ENCODE measurements around the gene SLC44A4.

Gene SLC44A4

DNA sequence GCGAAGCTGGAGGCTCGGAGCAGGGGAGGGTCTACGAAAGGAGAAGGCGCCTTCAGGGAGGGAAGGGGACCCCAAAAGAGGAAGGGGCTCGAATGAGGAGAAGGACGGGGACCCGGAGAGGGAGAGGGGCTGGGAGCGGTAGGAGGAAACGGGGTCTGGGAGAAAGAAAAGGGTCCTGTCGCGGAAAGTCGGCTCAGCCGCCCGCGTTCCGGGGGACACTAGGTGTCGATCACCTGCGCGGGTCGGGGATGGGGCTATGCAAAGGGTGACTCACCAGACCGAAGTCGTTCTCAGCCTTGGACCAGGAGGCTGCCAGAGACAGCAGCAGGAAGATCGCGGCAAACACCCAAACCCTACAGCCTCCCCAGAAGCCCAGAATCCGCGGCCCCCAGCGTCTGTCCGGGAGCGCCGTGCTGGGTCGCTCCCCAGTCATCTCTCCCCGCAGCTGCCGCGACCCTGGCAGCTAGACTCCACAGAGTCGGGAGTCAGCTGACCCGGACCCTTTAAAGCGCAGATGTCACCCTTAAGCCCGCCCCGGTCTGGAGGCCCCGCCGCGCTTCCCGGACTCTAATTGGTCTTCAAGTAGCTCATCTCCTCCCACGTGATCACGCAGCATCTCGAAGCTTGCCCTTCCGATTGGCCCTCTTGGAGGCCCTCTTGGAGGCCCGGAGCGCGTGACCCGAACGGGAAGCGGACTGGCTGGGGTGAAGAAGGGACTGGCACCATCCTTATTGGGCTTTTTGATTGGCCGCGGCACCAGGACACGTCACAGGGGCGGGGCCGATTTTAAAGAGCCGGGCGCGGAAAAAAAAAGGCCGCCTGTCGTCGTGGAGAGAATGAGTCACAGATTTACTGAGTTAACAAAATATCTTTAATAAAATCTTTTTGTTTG is 16.2 kb downstream of the SLC44A4 start, which contains the start of gene NEU1 (continued):
- TF ChIP-seq, protein P1, sequence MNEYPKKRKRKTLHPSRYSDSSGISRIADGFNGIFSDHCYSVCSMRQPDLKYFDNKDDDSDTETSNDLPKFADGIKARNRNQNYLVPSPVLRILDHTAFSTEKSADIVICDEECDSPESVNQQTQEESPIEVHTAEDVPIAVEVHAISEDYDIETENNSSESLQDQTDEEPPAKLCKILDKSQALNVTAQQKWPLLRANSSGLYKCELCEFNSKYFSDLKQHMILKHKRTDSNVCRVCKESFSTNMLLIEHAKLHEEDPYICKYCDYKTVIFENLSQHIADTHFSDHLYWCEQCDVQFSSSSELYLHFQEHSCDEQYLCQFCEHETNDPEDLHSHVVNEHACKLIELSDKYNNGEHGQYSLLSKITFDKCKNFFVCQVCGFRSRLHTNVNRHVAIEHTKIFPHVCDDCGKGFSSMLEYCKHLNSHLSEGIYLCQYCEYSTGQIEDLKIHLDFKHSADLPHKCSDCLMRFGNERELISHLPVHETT (tag by site-specific recombination; IDR thresholded peaks at IDR 0.05), result 0 out of 2 replicates have a peak, but pooled peaks have one; percentile 42
- TF ChIP-seq YY1 (tag by site-specific recombination; IDR thresholded peaks at IDR 0.05) (no peak), ZNF221 (tag by site-specific recombination; IDR thresholded peaks at IDR 0.05; ENCODE audit: borderline replicate concordance) (no peak), ZNF521 (tag by site-specific recombination; IDR thresholded peaks at IDR 0.05) (no peak), KLF8 (tag by site-specific recombination; IDR thresholded peaks at IDR 0.05) (no peak), ZNF2 (tag by site-specific recombination; IDR thresholded peaks at IDR 0.05) (0 out of 2 replicates have a peak, but pooled peaks have one; percentile 23), ZNF121 (tag by site-specific recombination; IDR thresholded peaks at IDR 0.05) (peak; percentile 80; the same call in 1 of the 2 replicates), ZNF324 (tag by site-specific recombination; IDR thresholded peaks at IDR 0.05) (0 out of 2 replicates have a peak, but pooled peaks have one; percentile 34), OSR2 (tag by site-specific recombination; IDR thresholded peaks at IDR 0.05) (no peak), ZNF335 (tag by site-specific recombination; conservative IDR thresholded peaks at IDR 0.05) (no peak), ZNF791 (tag by site-specific recombination; IDR thresholded peaks at IDR 0.05) (no peak), ZXDB (tag by site-specific recombination; IDR thresholded peaks at IDR 0.05) (peak; percentile 82), ZNF610 (tag by site-specific recombination; IDR thresholded peaks at IDR 0.05; ENCODE audit: borderline replicate concordance) (peak; percentile 72; the same call in 1 of the 2 replicates), ZFHX2 (tag by site-specific recombination; conservative IDR thresholded peaks at IDR 0.05) (peak; percentile 19; the same call in 1 of the 2 replicates), GLI4 (tag by site-specific recombination; IDR thresholded peaks at IDR 0.05) (peak; percentile 67; the same call in 1 of the 2 replicates), ZNF596 (tag by site-specific recombination; IDR thresholded peaks at IDR 0.05) (no peak), ZFP69B (tag by site-specific recombination; IDR thresholded peaks at IDR 0.05) (peak; percentile 76), ZNF561 (tag by site-specific recombination; IDR thresholded peaks at IDR 0.05; ENCODE audit: borderline replicate concordance) (peak; percentile 50; the same call in 1 of the 2 replicates)
- TF ChIP-seq, protein P2, sequence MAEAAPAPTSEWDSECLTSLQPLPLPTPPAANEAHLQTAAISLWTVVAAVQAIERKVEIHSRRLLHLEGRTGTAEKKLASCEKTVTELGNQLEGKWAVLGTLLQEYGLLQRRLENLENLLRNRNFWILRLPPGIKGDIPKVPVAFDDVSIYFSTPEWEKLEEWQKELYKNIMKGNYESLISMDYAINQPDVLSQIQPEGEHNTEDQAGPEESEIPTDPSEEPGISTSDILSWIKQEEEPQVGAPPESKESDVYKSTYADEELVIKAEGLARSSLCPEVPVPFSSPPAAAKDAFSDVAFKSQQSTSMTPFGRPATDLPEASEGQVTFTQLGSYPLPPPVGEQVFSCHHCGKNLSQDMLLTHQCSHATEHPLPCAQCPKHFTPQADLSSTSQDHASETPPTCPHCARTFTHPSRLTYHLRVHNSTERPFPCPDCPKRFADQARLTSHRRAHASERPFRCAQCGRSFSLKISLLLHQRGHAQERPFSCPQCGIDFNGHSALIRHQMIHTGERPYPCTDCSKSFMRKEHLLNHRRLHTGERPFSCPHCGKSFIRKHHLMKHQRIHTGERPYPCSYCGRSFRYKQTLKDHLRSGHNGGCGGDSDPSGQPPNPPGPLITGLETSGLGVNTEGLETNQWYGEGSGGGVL (tag by site-specific recombination; IDR thresholded peaks at IDR 0.05), result no peak
- TF ChIP-seq, protein P3, sequence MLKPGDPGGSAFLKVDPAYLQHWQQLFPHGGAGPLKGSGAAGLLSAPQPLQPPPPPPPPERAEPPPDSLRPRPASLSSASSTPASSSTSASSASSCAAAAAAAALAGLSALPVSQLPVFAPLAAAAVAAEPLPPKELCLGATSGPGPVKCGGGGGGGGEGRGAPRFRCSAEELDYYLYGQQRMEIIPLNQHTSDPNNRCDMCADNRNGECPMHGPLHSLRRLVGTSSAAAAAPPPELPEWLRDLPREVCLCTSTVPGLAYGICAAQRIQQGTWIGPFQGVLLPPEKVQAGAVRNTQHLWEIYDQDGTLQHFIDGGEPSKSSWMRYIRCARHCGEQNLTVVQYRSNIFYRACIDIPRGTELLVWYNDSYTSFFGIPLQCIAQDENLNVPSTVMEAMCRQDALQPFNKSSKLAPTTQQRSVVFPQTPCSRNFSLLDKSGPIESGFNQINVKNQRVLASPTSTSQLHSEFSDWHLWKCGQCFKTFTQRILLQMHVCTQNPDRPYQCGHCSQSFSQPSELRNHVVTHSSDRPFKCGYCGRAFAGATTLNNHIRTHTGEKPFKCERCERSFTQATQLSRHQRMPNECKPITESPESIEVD (tag by site-specific recombination; IDR thresholded peaks at IDR 0.05), result no peak
- TF ChIP-seq, protein P4, sequence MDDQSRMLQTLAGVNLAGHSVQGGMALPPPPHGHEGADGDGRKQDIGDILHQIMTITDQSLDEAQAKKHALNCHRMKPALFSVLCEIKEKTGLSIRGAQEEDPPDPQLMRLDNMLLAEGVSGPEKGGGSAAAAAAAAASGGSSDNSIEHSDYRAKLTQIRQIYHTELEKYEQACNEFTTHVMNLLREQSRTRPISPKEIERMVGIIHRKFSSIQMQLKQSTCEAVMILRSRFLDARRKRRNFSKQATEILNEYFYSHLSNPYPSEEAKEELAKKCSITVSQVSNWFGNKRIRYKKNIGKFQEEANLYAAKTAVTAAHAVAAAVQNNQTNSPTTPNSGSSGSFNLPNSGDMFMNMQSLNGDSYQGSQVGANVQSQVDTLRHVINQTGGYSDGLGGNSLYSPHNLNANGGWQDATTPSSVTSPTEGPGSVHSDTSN (CRISPR knock-in tag; IDR thresholded peaks at IDR 0.05), result 0 out of 2 replicates have a peak, but pooled peaks have one; percentile 69
- TF ChIP-seq, protein P5, sequence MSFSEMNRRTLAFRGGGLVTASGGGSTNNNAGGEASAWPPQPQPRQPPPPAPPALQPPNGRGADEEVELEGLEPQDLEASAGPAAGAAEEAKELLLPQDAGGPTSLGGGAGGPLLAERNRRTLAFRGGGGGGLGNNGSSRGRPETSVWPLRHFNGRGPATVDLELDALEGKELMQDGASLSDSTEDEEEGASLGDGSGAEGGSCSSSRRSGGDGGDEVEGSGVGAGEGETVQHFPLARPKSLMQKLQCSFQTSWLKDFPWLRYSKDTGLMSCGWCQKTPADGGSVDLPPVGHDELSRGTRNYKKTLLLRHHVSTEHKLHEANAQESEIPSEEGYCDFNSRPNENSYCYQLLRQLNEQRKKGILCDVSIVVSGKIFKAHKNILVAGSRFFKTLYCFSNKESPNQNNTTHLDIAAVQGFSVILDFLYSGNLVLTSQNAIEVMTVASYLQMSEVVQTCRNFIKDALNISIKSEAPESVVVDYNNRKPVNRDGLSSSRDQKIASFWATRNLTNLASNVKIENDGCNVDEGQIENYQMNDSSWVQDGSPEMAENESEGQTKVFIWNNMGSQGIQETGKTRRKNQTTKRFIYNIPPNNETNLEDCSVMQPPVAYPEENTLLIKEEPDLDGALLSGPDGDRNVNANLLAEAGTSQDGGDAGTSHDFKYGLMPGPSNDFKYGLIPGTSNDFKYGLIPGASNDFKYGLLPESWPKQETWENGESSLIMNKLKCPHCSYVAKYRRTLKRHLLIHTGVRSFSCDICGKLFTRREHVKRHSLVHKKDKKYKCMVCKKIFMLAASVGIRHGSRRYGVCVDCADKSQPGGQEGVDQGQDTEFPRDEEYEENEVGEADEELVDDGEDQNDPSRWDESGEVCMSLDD (tag by site-specific recombination; IDR thresholded peaks at IDR 0.05), result peak; percentile 81
- TF ChIP-seq, protein P6, sequence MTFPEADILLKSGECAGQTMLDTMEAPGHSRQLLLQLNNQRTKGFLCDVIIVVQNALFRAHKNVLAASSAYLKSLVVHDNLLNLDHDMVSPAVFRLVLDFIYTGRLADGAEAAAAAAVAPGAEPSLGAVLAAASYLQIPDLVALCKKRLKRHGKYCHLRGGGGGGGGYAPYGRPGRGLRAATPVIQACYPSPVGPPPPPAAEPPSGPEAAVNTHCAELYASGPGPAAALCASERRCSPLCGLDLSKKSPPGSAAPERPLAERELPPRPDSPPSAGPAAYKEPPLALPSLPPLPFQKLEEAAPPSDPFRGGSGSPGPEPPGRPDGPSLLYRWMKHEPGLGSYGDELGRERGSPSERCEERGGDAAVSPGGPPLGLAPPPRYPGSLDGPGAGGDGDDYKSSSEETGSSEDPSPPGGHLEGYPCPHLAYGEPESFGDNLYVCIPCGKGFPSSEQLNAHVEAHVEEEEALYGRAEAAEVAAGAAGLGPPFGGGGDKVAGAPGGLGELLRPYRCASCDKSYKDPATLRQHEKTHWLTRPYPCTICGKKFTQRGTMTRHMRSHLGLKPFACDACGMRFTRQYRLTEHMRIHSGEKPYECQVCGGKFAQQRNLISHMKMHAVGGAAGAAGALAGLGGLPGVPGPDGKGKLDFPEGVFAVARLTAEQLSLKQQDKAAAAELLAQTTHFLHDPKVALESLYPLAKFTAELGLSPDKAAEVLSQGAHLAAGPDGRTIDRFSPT (tag by site-specific recombination; IDR thresholded peaks at IDR 0.05), result peak; percentile 85; the same call in 1 of the 2 replicates
- TF ChIP-seq, protein P7, sequence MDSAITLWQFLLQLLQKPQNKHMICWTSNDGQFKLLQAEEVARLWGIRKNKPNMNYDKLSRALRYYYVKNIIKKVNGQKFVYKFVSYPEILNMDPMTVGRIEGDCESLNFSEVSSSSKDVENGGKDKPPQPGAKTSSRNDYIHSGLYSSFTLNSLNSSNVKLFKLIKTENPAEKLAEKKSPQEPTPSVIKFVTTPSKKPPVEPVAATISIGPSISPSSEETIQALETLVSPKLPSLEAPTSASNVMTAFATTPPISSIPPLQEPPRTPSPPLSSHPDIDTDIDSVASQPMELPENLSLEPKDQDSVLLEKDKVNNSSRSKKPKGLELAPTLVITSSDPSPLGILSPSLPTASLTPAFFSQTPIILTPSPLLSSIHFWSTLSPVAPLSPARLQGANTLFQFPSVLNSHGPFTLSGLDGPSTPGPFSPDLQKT (IDR thresholded peaks at IDR 0.05; ENCODE audit: borderline replicate concordance, low read depth, low read length), result no peak
- TF ChIP-seq, protein P8, sequence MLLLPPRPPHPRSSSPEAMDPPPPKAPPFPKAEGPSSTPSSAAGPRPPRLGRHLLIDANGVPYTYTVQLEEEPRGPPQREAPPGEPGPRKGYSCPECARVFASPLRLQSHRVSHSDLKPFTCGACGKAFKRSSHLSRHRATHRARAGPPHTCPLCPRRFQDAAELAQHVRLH (tag by site-specific recombination; IDR thresholded peaks at IDR 0.05), result no peak
